ENCODE measurements around the gene PARD3B.

DNA sequence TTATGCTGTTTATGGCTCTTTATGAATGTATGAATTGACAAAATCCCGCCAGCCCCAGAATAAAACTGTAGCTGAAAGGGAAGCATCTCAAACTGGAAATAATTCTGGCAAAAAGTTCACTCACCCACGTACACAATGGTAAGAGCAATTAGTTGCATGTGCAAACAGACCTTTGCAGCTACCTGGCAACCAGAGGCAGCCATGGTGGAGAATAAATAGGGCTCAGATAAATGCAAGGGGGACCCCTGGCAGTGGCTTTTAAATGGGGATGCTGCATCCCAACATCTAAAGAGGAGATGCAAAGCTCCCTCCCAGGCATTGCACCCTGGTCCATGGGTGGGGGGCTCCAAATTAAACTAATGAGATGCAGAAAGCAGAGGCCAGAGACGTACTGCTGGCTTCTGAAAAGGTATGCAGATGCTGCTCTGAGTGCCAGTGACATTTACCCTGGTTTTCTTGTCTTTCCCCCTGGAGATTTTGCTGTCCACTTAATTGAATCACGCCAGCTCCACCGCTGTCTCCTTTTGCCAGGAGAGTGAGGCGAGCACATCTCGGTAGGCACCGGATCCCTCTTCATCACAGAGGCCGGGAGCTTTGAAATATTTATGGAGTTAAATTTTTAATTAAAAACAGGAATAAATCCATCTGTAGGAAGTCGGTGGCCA lies 1010.4 kb downstream of the PARD3B start:
- TF ChIP-seq, protein P1, sequence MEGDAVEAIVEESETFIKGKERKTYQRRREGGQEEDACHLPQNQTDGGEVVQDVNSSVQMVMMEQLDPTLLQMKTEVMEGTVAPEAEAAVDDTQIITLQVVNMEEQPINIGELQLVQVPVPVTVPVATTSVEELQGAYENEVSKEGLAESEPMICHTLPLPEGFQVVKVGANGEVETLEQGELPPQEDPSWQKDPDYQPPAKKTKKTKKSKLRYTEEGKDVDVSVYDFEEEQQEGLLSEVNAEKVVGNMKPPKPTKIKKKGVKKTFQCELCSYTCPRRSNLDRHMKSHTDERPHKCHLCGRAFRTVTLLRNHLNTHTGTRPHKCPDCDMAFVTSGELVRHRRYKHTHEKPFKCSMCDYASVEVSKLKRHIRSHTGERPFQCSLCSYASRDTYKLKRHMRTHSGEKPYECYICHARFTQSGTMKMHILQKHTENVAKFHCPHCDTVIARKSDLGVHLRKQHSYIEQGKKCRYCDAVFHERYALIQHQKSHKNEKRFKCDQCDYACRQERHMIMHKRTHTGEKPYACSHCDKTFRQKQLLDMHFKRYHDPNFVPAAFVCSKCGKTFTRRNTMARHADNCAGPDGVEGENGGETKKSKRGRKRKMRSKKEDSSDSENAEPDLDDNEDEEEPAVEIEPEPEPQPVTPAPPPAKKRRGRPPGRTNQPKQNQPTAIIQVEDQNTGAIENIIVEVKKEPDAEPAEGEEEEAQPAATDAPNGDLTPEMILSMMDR (conservative IDR thresholded peaks at IDR 0.05): no peak
- no peak for TF ChIP-seq EZH2 (IDR thresholded peaks at IDR 0.05; ENCODE audit: low read depth)

Measured in PC-9 (cell line).